ENCODE measurements around the gene YTHDF1.

YTHDF1 gene

DNA sequence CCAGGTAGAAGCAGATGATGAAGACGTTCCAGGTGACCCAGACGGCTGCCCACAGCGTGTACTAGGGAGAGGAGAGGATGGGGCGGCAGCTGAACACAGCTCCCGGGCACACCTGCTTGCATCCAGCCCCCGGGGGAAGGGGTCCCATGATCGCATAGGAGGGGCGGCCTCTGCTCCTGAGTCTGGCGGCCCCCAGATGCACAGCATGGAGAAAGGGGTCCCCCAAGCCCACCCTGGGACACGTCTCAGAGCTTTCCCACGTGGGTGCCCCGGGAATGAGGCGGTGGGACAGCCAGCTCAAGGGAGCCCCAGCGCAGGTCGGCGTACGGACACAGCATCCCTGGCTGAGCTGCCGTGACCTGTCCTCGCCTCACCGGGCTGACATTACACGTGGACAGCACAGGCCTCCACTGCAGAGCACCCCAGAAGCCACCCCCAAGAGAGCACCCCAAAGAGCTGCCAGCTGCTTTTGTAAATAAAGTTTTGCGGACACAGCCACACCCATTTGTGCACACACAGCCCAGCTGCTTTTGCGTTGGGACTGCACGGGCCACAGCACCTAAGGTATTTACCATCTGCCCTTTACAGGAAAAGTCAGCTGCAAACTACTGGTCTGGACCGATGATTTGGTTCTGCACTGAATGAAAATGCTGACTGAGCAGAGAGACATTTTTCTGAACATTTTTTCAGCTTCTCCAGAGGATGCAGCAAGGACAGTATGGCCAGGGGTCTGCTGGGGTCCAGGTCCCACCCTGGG lies 33.1 kb upstream of the YTHDF1 start:
- DNase-seq (ENCODE audit: low spot score) = no peak

DNA sequence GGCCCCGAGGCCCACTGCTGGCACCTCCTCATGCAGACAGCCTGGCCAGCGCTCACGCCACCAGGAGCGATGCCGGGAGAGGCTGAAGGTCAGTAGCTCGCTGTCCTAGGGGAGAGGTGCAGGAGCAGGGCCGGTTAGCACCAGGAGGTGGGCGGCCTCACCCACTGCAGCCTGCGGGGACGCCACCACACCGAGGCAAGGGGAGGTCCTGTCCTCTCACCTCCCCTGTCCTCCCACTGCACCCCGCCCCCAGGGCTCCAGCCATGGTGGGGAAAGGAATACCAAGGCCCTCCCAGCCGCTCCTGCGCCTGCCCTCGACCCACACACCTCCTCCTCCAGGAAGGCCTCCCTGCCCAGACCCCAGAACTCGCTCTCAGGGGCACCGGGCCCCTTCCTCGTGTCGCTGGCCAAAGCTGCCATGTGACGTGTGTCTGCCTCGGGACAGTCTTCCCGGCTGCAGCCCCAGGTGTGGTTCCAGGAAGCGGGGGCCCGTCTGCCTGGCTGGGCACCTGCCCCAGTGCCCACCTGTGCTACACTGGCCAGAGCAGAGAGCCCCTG lies 31.8 kb upstream of the YTHDF1 start:
- DNase-seq (ENCODE audit: low spot score) = no peak

DNA sequence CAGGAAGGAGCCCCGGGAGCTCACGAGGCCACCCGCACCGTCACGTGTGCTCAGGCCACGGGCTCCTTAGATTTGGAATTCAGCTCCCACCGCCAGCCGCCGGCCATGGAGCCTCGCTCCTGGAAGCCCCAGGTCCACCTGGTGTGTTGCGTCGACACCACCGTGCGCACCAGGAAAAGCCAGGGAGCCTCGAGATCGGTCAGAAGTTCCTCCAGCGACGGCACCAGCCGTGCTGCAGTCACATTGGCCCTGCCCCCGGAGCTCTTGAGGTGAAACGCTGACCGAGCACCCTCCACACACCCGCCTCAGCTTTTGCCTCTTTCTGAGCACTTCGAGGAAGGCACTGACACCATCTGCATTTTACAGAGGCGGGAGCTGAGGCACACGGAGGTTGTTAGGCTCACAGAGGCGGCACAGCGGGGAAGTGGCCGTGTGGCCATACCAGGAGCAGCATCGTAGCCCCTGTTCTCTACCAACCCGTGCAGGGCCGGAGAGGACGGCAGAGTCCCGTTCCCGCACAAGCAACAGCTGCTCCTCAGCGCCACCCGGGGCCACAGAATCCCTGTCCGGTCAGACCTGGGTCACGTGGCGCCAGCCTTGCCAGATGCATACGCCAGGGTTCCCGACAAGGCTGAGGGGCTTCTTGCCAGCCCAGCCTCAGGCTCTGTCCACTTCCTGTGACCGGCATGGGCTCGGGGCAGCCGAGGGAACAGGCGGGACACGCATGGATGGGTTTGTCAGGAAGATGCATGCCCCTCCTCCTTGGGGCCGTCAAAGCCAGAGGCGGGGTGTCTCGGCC lies 30.8 kb upstream of the YTHDF1 start:
- DNase-seq (ENCODE audit: low spot score) = no peak

DNA sequence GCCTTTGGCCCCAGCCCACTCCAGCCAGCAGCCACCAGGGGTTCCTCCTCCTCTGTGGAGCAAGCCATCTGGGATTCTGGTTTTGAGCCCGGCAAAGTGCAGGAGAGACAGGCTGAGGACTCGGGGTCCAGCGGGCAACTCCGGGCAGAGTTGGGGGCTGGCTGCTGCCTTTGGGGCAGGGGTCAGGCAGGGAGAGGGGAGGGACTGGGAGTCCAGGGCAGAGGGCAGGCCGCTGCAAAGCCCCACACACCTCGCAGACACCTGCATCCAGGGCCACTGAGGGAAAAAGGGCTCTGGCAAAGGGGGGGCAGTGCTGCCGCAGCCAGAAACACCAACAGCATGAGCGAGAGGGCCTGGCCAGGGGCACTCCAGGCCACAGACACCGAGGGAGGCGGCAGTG lies 28.5 kb upstream of the YTHDF1 start:
- no peak for DNase-seq (ENCODE audit: low spot score)

DNA sequence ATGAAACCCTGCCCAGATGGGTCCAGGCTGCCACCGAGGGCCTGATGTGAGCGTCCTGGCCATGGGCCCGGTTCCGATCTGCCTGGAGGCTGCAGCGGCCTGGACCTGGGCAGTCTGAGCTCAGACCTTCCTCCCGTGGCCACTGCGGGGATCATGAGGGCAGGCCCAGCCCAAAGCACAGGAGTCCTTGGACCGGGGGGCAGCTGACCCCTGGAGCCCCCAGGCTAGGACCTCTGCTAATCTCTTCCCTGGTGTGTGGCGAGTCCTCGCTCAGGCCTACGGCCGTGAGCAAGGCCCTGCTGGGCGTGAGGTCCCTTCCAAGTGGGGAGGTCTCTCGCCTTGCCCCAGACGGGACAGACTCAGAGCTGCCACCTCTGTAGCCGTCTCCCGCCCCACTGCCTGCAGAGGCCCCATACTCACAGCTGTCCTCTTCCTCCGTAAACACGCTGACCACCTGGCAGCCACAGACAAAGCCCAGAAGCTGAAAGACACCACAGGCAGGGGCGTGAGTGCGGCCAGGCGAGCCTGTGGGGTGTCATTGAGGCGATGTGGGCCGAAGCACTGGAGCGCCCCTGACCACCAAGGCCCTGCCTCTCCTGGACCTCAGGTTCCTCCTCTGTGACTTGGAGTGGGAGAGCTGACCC lies 27.8 kb upstream of the YTHDF1 start:
- DNase-seq (ENCODE audit: low spot score) = no peak

- DNase-seq (ENCODE audit: low spot score) = no peak
These were observed 26.8 kb upstream of the YTHDF1 start for GRCh38 chr20:63242736-63243135.

GRCh38 chr20:63241272-63241671 lies 25.3 kb upstream of the YTHDF1 start:
- no peak for DNase-seq (ENCODE audit: low spot score)

DNA sequence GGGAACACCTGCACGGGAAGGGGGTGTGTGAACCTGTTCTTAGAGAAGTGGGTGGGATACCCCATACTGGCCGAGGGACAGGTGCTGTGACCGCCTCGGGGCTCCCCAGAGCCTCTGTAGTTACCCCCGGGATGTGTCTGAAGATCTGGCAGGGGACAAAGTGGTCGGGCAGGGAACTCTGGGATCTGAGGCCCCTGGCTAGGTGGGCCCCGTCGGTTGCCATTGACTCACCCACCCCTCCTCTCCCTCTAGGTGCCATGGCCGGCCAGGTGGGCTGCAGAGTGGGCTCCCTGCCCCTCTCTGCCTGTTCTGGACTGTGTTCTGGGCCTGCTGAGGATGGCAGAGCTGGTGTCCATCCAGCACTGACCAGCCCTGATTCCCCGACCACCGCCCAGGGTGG lies 24.1 kb upstream of the YTHDF1 start:
- DNase-seq (ENCODE audit: low spot score) = no peak

GRCh38 chr20:63239431-63239830 lies 23.5 kb upstream of the YTHDF1 start:
- DNase-seq (ENCODE audit: low spot score) = no peak

- DNase-seq (ENCODE audit: low spot score) = no peak
These were observed 22.7 kb upstream of the YTHDF1 start for GRCh38 chr20:63238514-63239125.

DNA sequence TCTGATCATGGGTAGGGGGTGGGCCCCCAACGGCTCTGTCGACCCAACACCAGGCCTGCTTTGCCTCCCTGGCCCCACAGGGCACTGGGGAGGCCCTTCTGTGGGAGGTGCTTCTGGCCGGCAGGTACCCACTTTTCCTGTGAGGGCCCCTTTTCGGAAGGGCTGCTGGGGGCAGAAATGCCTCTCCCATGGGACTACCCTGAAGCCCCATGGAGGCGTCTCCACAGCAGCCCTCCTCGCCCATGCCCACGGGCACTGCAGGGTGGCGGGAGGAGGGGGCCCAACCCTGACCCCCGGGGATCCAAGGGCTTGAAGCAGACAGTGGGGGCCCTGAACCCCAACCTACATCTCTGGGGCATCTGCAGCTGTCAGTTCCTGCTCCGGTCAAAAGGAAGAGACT lies 22.1 kb upstream of the YTHDF1 start:
- DNase-seq (ENCODE audit: low spot score) = no peak

DNA sequence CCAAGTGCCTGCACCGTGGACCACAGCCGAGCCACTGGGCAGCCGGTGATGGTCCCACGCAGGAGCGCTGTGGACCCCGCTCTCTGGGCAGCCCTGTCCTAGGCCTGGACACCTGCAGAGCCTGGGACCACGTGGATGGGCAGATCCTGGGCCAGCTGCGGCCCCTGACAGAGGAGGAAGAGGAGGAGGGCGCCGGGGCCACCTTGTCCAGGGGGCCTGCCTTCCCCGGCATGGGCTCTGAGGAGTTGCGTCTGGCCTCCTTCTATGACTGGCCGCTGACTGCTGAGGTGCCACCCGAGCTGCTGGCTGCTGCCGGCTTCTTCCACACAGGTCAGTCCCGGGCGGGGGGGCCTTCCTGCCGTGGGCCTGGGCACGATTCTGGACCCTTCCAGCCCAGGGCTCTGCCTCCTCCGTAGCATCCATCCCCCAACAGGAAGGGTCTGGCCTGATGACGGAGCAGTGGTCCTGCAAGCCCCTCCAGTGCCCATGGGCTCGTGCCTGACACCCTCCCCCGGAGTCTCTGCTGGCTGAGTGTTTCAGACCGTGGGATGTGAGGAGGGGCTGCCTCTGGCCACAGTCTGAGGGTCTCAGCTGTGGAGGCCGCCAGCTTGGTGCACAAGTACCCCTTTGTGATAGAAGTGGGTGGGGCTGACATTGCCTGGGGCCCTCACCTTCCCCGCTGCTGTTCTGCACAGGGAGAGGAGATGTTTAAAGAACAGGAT lies 20.3 kb upstream of the YTHDF1 start:
- DNase-seq (ENCODE audit: low spot score) = no peak

GRCh38 chr20:63235399-63235983 lies 19.6 kb upstream of the YTHDF1 start, which contains the start of gene BIRC7:
Gene BIRC7 (plus strand): TSS chr20:63235905. CDS start chr20:63236097, 192 bp downstream.
- DNase-seq (ENCODE audit: low spot score) = peak; percentile 61

DNA sequence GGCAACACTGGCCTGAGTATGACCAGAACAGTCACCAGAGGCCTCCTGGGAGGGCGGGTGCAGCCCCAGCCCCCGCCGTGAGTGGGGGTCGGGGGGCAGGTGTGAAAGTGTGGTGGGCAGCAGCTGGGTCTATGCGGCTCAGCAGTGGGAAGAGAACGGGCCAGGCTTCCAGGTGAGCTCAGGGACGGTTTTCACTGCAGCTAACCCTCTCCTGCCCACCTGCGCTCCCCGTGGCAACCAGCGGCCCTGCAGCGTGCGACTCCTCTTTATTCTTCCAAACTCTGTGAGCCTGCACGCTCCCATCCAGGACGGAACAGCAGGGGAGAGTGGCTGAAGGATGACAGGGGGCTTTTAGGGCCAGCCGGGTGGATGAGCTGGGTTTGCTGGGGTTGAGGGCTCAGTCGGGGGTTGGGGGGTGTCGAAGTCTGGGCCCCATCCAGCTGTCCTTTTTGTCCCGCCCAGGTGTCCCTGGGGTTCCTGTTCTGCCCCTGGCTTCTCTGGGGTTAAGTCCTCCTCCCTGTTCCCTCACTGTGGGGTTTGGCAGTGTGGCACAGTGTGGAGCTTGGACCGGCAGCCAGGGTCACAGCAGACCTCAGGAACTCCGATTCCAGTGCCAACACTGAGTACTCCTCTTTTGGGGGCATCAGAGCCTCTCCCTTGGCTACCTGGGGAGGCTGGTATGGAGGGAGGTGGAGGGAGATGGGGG lies 18.9 kb upstream of the YTHDF1 start:
- peak; percentile 61 for DNase-seq (ENCODE audit: low spot score)

DNA sequence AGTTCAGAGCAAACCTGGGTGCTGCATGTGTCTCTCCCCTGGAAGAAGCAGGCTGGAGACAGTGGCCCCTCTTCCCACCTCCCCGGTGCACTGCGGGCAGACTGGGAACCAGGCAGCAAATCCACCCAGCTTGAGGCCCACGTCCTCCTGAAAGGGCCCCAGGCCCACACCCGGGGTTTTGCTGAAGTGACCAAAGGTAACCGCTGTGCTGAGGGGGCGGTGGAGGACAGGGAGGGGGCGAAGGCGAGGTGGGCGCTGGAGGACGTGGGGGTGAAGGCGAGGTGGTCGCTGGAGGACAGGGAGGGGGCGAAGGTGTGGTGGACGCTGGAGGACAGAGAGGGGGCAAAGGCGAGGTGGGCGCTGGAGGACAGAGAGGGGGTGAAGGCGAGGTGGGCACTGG lies 18.0 kb upstream of the YTHDF1 start:
- DNase-seq (ENCODE audit: low spot score) = no peak

GRCh38 chr20:63233061-63233344 lies 17.1 kb upstream of the YTHDF1 start:
- DNase-seq (ENCODE audit: low spot score) = no peak

GRCh38 chr20:63232235-63233060 lies 16.5 kb upstream of the YTHDF1 start:
- DNase-seq (ENCODE audit: low spot score) = peak; percentile 59

GRCh38 chr20:63230800-63231268 lies 14.9 kb upstream of the YTHDF1 start:
- peak; percentile 90 for DNase-seq (ENCODE audit: low spot score)

- no peak for DNase-seq (ENCODE audit: low spot score)
These were observed 12.9 kb upstream of the YTHDF1 start for GRCh38 chr20:63228806-63229205.

GRCh38 chr20:63227260-63227659 lies 11.3 kb upstream of the YTHDF1 start:
- DNase-seq (ENCODE audit: low spot score) = no peak

Data from cerebellar cortex (tissue), 1 donor.